Fibroblast of skin of left quadriceps (primary cell): ENCODE data around the gene CXCL6.

Experiments used
- DNase-seq, 2 experiments: peaks; one replicate each; pipeline ENCODE4 v3.0.0-alpha.2; 2013; ENCODE audit warnings: low read depth in 2 of 2

Gene CXCL6

DNA sequence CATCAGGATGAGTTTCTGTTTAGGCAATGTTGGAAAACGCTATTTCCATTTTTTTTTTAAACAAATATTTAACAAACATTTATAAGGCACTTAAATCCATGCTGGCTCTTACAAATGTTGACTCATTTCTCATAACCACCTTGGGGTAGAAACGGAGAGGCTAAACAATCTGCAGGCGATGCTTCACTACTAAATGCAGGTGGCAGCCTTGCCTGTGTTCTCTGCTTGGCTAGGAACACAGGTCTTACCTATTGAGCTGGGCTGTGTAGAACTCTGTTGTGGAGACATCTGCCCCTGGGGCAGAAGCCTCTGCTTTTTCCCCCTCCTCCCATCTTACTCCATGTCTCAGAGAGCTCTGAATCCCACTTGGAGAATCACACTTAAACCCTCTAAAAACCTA, 31.3 kb downstream of the CXCL6 start:
- DNase-seq = no peak

DNA sequence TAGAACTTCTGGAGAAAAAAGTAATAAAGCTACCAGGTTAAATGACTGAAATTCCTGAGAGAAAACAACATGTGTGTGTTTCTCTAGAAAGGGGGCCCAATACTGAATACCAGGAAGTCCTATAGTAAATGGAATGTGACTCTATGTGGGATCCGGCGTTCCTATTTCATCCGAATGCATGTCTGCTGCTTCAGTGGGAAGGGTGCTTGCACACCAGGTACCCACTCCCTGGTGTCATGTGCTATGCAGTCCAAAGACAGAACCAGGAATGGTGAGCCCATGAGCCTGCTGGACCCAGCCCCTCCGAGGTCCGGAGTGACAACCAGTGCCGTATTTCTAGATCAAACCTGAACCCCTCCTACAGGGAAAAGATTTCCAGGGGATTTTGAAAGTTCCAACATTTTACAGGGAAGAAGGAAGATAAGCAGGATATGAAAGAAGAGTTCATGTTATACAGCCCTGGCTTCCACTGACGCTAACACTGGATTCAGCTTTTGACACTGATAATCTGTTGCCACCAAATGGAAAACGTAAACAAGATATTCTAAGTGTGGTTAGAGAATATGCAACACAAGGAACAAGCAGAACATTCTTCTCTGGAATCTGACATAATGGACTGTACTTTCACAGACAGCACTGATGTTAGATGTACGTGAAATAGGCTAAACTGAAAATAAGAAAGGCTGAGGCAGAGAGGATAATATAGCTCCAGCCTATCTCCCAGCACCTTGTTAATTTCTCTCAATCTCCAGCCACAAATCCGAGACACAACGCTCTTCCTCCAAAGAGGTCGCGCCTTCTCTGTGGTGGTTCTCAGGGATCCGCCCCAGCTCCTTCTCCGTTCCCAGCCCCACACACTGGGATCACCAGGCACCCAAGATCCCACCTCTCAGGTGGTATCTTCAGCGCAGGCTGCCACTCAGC, 32.0 kb downstream of the CXCL6 start:
- no peak for DNase-seq

DNA sequence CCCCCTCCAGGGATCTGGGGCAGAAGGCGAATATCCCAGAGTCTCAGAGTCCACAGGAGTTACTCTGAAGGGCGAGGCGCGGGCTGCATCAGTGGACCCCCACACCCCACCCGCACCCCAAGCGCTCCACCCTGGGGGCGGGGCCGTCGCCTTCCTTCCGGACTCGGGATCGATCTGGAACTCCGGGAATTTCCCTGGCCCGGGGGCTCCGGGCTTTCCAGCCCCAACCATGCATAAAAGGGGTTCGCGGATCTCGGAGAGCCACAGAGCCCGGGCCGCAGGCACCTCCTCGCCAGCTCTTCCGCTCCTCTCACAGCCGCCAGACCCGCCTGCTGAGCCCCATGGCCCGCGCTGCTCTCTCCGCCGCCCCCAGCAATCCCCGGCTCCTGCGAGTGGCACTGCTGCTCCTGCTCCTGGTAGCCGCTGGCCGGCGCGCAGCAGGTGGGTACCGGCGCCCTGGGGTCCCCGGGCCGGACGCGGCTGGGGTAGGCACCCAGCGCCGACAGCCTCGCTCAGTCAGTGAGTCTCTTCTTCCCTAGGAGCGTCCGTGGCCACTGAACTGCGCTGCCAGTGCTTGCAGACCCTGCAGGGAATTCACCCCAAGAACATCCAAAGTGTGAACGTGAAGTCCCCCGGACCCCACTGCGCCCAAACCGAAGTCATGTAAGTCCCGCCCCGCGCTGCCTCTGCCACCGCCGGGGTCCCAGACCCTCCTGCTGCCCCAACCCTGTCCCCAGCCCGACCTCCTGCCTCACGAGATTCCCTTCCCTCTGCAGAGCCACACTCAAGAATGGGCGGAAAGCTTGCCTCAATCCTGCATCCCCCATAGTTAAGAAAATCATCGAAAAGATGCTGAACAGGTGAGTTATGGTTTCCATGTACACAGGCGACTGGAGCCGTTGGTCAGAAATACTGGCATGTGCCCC, 32.9 kb downstream of the CXCL6 start, which contains the start of gene CXCL1:
Gene CXCL1, plus strand, starts transcription at position 264 of the 926 bp plus-strand sequence. Its CDS starts 78 bp downstream, at position 342.
- no peak for DNase-seq

DNA sequence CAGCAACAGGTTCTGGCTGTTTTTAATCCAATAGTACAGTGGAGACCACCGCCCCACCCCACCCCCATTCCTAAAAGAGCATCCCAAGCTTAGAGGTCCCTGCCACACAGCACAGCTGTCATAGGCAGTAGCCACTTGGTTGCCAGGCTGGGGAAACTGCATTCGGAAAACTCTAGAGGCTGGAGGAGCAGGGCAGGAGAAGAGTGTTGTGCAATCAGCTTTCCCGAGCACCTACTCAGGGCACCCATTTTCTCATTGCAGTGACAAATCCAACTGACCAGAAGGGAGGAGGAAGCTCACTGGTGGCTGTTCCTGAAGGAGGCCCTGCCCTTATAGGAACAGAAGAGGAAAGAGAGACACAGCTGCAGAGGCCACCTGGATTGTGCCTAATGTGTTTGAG, 33.8 kb downstream of the CXCL6 start:
- no peak for DNase-seq

DNA sequence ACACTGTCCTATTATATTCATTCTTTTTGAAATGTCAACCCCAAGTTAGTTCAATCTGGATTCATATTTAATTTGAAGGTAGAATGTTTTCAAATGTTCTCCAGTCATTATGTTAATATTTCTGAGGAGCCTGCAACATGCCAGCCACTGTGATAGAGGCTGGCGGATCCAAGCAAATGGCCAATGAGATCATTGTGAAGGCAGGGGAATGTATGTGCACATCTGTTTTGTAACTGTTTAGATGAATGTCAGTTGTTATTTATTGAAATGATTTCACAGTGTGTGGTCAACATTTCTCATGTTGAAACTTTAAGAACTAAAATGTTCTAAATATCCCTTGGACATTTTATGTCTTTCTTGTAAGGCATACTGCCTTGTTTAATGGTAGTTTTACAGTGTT, 34.3 kb downstream of the CXCL6 start:
- DNase-seq = peak; percentile 30 to 42

DNA sequence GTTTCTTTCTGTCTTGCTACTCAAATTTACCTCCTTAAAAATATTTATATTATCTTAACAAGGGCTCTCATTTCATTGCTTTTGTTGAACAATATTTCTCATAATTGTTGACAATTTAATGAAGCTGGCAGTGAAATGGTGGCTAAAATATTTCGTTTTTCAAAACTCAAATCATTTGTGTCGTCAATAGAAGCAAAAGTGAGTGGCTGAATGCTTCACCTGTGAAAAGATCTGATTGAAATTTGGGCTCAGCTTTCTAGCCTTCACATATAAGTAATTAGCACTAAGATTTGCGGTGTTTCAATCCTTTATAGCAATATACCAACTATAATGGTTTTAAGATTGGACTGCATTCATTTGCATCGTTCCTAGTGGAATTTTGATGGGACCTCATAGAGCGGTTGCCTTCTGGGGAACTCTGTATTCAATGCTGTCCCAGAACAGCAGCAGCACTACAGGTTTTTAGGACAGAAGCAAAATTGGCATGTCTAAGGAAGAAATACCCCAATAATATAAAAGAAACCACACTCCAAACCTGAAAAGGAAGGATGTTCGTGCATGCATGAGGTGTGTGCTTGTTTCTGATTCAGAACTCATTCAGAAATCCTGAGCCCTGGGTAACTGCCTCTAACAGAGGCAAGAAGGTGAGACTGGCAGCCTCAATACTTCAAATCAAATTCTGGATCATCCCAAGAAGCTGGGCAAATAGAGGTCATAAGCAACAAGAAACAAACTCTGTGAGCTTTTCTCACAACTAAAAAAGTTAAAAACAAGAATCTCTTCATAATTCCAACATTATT, 35.2 kb downstream of the CXCL6 start:
- no peak for DNase-seq

DNA sequence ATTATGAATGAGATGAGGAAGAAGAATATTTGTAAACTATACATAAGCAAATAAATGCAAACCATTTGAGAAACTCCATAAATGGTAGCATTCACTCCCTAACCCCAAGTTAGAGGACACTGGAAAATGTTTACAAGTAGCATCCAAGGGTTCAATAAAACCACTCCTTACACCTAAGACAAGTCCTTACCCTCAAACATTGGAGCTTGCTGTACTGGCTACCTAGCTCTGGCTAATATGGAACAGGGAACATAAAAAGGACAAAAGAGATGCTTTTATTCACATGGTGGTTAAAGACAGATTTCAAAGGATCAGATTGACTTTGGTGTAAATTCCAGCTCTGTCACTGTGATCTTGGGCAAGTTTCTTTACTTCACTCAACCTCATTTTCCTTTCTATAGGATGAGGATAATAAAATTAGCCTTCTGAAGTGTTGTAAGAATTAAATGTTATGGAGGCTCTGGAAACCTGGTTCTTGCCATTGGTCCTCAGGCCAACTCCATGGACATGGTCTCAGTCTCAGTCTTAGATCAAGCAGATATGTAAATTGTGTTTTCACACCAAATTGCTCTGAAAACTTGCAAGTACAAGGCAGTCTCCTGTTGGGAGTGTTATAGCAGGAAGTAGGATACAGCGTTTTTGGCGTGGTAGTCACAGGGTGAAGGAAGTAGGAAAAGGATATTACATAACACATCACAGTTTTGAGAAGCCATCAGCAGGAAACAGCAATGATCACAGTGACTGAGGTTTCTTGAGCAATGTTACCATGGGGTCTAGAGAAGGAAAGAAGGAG, 36.0 kb downstream of the CXCL6 start:
- DNase-seq = no peak

DNA sequence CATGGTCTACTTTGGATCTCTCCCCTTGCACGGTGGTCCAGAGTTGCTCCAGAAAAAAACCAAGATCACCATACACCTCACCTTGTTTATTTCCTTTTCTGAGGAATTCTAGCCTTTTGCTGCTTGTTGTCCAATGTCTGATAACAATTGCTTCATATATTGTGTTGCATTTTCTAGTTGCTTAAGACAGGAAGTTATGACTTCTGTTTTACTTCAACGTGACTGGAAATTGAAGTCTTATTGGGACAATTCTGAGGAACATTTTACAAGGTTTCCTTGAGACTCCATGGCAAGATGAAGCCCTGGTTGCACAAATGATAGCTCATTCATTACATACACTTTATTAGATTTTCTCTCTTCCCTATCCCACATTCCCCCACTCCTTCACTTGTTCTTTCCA, 37.9 kb downstream of the CXCL6 start:
- DNase-seq = no peak

DNA sequence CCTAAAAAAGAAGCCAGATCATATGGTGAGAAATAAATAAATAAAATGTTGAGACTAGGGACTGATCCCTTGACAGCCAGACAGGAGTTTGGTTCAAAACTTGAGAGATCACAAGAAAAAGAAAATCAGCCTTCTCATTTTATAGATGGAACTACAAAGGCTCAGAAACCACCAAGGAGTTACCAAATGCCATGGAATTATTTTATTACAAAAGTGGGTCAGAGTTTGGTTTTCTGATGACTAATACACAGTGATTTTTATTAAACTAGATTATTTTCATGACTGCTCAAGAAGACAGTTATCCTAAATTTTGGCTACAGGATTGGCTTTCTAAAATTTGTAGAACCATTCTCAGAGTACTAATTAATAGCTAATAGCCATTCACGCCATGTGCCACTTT, 38.9 kb downstream of the CXCL6 start:
- no peak for DNase-seq

DNA sequence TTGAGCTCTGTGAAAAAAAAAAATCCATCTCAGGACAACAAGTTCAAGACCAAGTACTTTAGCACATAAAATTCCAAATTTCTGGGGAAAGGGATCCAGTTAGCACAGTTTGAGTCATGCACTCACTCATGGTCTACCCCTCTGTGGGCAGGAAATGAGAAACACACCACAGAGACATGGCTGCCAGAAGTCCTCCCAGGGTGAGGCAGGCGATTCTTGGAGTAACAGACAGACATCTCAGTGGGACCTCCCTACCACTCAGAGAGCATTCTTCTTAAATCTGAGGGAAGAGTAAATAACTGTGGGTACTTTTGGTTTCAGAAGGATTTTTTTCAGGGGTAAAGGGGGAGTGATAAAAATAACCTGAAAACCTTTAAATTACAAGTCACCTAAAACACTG, 46.8 kb downstream of the CXCL6 start:
- DNase-seq = peak; percentile 70 to 75

DNA sequence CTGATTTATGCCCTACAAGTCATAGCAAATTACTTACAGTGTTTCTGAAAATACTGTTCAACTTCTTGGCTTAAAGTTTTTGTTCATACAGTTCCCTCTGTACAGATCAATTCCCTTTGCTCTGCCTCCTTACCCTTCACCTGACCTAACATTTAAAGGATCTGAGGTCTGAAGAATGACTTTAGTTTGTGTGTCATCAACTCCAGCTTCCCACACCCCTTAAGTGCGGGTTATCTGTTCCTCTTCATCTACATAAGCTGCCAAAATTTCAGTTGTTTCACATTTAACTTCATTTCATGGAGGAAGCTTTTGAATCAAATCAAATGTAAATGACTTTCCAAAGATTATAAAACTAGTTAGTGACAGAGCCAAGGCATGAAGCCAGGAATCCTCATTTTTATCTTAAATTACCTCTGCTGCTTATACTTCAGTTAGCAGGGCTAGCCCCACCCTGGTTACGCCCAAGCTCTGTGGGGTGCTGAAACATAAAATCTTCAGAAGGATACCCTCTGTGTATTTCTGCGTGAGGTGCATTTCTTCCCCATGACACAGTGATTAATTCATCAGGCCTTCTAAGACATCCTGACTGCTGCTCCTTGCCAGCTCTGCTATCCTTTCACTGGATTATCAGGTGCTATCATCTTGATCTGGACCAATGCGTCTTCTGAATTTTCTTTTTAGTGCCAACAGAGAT, 49.2 kb downstream of the CXCL6 start:
- DNase-seq = no peak
